Measurements from ENCODE around the gene WSCD1. TPM values are rescaled to one million over a fixed set of nuclear protein-coding genes. Genes with fewer than 3 reads are reported as not detected.

Gene WSCD1
- total RNA-seq, 1 experiment from 2014 or later, result 57.0 TPM

DNA sequence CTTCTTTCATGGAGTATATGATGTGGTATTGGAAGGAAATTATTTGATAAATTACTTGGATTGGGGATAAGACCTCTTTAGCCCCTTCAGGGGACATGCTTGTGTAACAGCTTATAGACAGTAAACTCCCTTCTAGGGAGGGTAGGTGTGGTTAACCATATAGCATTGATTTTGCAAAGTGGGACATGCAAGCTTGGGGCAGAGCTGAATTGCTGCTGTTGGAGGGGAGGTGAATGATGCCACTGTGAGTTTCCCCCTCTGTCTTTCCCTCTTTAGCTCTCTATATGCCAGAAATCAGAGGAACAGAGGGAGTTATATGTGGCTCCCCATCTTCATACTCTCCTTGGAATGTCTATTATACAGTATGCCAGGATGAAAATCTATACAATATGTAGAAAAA lies 54.7 kb downstream of the WSCD1 start:
- ATAC-seq (no peak), DNase-seq (no peak)
- no TSS peak for BruUV-seq (replicated peaks)
- H3K27ac ChIP-seq (ENCODE audit: low read length), result no peak overlapping the region
- no peaks in the 10 kb centered on the region for H3K9me2 ChIP-seq (replicated peaks; ENCODE audit: low read length)
- CTCF ChIA-PET, result no interaction called here
- no peak overlapping the region for H3K4me3 ChIP-seq (ENCODE audit: low read length)
- no peak overlapping the region for H3K4me2 ChIP-seq (ENCODE audit: low read length)
- H3K9ac ChIP-seq (ENCODE audit: low read length), result no peak overlapping the region
- H3K27me3 ChIP-seq (ENCODE audit: low read length), result no peaks in the 10 kb centered on the region
- H3K36me3 ChIP-seq (ENCODE audit: low read depth, low read length), result no peaks in the 10 kb centered on the region
- no peaks in the 10 kb centered on the region for H3K4me1 ChIP-seq (ENCODE audit: insufficient read depth, low read length)
- H2AFZ ChIP-seq (ENCODE audit: low read length), result no peak overlapping the region
- no peaks in the 10 kb centered on the region for H3F3A ChIP-seq (ENCODE audit: low read length, unreplicated experiment)
- no peaks in the 10 kb centered on the region for H3K9me3 ChIP-seq (ENCODE audit: low read length)
- TF ChIP-seq EZH2 (IDR thresholded peaks at IDR 0.05; ENCODE audit: low read length, unreplicated experiment) (no peak), EZH2phosphoT487 (IDR thresholded peaks at IDR 0.05; ENCODE audit: borderline replicate concordance, low read length) (no peak)
- TF ChIP-seq, protein P1, sequence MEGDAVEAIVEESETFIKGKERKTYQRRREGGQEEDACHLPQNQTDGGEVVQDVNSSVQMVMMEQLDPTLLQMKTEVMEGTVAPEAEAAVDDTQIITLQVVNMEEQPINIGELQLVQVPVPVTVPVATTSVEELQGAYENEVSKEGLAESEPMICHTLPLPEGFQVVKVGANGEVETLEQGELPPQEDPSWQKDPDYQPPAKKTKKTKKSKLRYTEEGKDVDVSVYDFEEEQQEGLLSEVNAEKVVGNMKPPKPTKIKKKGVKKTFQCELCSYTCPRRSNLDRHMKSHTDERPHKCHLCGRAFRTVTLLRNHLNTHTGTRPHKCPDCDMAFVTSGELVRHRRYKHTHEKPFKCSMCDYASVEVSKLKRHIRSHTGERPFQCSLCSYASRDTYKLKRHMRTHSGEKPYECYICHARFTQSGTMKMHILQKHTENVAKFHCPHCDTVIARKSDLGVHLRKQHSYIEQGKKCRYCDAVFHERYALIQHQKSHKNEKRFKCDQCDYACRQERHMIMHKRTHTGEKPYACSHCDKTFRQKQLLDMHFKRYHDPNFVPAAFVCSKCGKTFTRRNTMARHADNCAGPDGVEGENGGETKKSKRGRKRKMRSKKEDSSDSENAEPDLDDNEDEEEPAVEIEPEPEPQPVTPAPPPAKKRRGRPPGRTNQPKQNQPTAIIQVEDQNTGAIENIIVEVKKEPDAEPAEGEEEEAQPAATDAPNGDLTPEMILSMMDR (conservative IDR thresholded peaks at IDR 0.05; ENCODE audit: low read depth, low read length), result no peak
- no peaks in the 10 kb centered on the region for H3K79me2 ChIP-seq (ENCODE audit: low read length)
- intact Hi-C loops (cut with micrococcal nuclease), result no loop called here
- POLR2A ChIA-PET (ENCODE audit: unreplicated experiment), result no interaction called here
- H4K20me1 ChIP-seq (ENCODE audit: low read length), result no peaks in the 10 kb centered on the region

GRCh38 chr17:6126768-6127167 lies 56.6 kb downstream of the WSCD1 start:
- CTCF ChIA-PET, result no interaction called here

DNA sequence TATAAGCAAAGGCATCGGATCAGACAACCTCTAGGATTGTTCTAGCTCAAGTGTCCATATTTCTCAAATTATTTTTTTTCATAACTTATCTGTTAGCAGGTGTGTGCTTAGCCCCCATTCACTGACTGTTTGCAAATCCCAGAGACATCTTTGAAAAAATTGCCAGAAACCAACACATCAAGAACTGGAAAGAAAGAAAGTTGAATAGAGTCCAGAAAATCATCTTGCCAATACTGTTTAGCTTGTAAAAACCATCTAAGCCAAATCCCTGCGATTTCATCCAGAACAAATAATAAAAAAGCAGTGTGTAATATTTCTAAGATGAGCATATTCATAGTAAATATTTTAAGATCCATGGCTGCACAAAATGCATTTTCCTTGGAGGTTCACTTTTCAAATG lies 64.5 kb downstream of the WSCD1 start:
- H3K27ac ChIP-seq (ENCODE audit: low read length), result no peak overlapping the region
- 0 out of 2 replicates have a peak, but pooled peaks have one; percentile 24 for ATAC-seq
- H3K36me3 ChIP-seq (ENCODE audit: low read depth, low read length), result no peaks in the 10 kb centered on the region
- H3K27me3 ChIP-seq (ENCODE audit: low read length), result no peaks in the 10 kb centered on the region
- TF ChIP-seq, protein P1 (conservative IDR thresholded peaks at IDR 0.05; ENCODE audit: low read depth, low read length), result no peak
- TF ChIP-seq EZH2 (IDR thresholded peaks at IDR 0.05; ENCODE audit: low read length, unreplicated experiment) (no peak), EZH2phosphoT487 (IDR thresholded peaks at IDR 0.05; ENCODE audit: borderline replicate concordance, low read length) (no peak)
- no peaks in the 10 kb centered on the region for H3K9me3 ChIP-seq (ENCODE audit: low read length)
- no peak overlapping the region for H2AFZ ChIP-seq (ENCODE audit: low read length)
- no peaks in the 10 kb centered on the region for H3K79me2 ChIP-seq (ENCODE audit: low read length)
- H3K9ac ChIP-seq (ENCODE audit: low read length), result no peak overlapping the region
- H3F3A ChIP-seq (ENCODE audit: low read length, unreplicated experiment), result no peaks in the 10 kb centered on the region
- CTCF ChIA-PET, result no interaction called here
- no peak overlapping the region for H3K4me3 ChIP-seq (ENCODE audit: low read length)
- intact Hi-C loops (cut with micrococcal nuclease), result no loop called here
- BruUV-seq (replicated peaks), result no TSS peak
- DNase-seq, result no peak
- POLR2A ChIA-PET (ENCODE audit: unreplicated experiment), result no interaction called here
- no peaks in the 10 kb centered on the region for H4K20me1 ChIP-seq (ENCODE audit: low read length)
- no peaks in the 10 kb centered on the region for H3K9me2 ChIP-seq (replicated peaks; ENCODE audit: low read length)
- no peaks in the 10 kb centered on the region for H3K4me1 ChIP-seq (ENCODE audit: insufficient read depth, low read length)
- H3K4me2 ChIP-seq (ENCODE audit: low read length), result no peak overlapping the region

More at GRCh38 chr17:6126768-6127167, 56.6 kb downstream of the WSCD1 start:
- H3K9ac ChIP-seq (ENCODE audit: low read length), result no peak overlapping the region
- no peaks in the 10 kb centered on the region for H3K9me3 ChIP-seq (ENCODE audit: low read length)
- no peaks in the 10 kb centered on the region for H3K4me1 ChIP-seq (ENCODE audit: insufficient read depth, low read length)
- DNase-seq, result peak; percentile 10
- TF ChIP-seq, protein P1 (conservative IDR thresholded peaks at IDR 0.05; ENCODE audit: low read depth, low read length), result no peak
- no peak for TF ChIP-seq EZH2 (IDR thresholded peaks at IDR 0.05; ENCODE audit: low read length, unreplicated experiment)
- no peak for TF ChIP-seq EZH2phosphoT487 (IDR thresholded peaks at IDR 0.05; ENCODE audit: borderline replicate concordance, low read length)
- intact Hi-C loops (cut with micrococcal nuclease), result no loop called here
- H3K4me2 ChIP-seq (ENCODE audit: low read length), result no peak overlapping the region
- H3K4me3 ChIP-seq (ENCODE audit: low read length), result no peak overlapping the region
- no peaks in the 10 kb centered on the region for H3K36me3 ChIP-seq (ENCODE audit: low read depth, low read length)
- H2AFZ ChIP-seq (ENCODE audit: low read length), result no peak overlapping the region
- BruUV-seq (replicated peaks), result no TSS peak
- no peaks in the 10 kb centered on the region for H3K27me3 ChIP-seq (ENCODE audit: low read length)
- H4K20me1 ChIP-seq (ENCODE audit: low read length), result no peaks in the 10 kb centered on the region
- no peaks in the 10 kb centered on the region for H3K79me2 ChIP-seq (ENCODE audit: low read length)
- no peaks in the 10 kb centered on the region for H3K9me2 ChIP-seq (replicated peaks; ENCODE audit: low read length)
- H3F3A ChIP-seq (ENCODE audit: low read length, unreplicated experiment), result no peaks in the 10 kb centered on the region
- POLR2A ChIA-PET (ENCODE audit: unreplicated experiment), result no interaction called here
- no peak for ATAC-seq
- no peak overlapping the region for H3K27ac ChIP-seq (ENCODE audit: low read length)
